Neuron (in vitro differentiated cells): ENCODE data around the gene ACACA.

ENCODE experiments used
- H2AFZ ChIP-seq: one replicate; pipeline ENCODE4 v1.6.1; 2013; ENCODE audit warnings: low read depth, mild to moderate bottlenecking, inconsistent platforms, low read length, moderate library complexity
- H3K27me3 ChIP-seq: one replicate; pipeline ENCODE4 v1.6.1; 2013; ENCODE audit warnings: low read length; ENCODE audit not compliant: insufficient read depth
- H3K36me3 ChIP-seq: one replicate; pipeline ENCODE4 v1.6.1; 2013; ENCODE audit warnings: low read length; ENCODE audit not compliant: insufficient read depth
- H3K4me1 ChIP-seq: one replicate; pipeline ENCODE4 v1.6.1; 2013; ENCODE audit warnings: low read length; ENCODE audit not compliant: insufficient read depth
- H3K4me3 ChIP-seq: 2 replicates; pipeline ENCODE4 v1.5.1; 2013; ENCODE audit warnings: mild to moderate bottlenecking, low read length, moderate library complexity
- H3K9me3 ChIP-seq: one replicate; pipeline ENCODE4 v1.6.1; 2013; ENCODE audit warnings: low read length

The ACACA gene

DNA sequence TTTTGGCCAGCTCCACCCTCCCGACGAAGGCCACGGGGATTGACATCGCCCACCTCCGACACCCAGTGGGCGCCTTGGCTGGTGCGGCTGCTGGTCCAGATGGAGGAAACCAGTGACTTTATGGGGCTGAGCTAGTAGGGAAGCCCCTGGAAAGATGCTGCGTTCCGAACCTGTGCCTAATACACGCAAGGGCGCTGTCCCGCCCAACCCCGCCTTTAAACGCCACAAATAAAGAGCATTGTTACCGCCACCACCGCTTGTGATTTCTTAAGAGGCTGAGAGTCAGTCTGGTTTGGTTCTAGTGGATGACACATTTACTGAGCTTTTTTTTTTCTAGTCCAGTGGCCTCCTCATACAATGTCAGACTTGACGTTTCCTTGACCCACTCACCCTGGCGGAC, 350.0 kb downstream of the ACACA start:
- Histone ChIP-seq H3K9me3 (no peaks in the 10 kb centered on the region), H3K27me3 (no peaks in the 10 kb centered on the region), H3K4me1 (peaks cover 4% of the 10 kb centered on the region), H2AFZ (no peak overlapping the region), H3K4me3 (no peak overlapping the region), H3K36me3 (peaks cover 7% of the 10 kb centered on the region)

DNA sequence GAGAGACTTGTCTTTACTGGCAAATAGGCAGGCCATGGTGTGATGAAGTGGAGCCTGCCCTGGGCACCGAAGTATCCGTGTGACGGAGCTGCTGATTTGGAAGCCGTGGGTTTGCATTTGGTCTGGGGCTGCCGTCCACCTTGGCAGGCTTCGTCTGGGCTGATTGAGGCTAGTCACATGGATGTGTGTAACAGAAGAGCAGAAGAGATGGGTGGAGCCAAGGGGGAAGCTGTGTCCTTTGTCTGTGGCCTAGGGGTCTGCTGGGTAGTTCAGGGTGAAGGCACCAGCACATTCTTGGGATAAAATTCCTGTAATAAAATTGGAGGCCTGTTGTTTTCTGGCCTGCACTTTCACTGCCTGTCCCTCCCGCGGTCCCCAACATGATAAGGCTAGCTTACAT, 351.7 kb downstream of the ACACA start:
- H3K4me3 ChIP-seq: no peak overlapping the region
- no peaks in the 10 kb centered on the region for H3K9me3 ChIP-seq
- H3K36me3 ChIP-seq: peaks cover 7% of the 10 kb centered on the region
- H3K27me3 ChIP-seq: no peaks in the 10 kb centered on the region
- no peak overlapping the region for H2AFZ ChIP-seq
- peaks cover 4% of the 10 kb centered on the region for H3K4me1 ChIP-seq

DNA sequence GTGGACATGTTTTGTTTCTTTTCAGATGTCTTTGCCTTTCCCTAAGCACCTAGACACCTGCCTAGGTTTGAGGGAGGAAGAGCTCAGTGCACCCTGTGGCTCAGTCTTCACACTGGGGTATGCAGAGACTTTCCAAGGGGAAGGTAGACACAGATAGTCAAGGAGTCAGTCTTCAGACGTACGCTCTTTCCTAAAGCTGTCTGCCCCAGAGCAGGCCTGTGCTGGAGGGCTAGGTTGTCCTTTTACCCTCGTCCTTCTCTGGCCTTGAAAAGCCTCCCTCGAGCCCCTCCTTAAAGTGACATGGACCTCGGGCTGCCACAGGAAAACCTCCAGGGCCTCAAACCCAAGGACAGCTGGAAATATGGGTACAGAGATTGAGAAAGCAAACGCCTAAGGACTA, 354.2 kb downstream of the ACACA start:
- no peaks in the 10 kb centered on the region for H3K9me3 ChIP-seq
- no peak overlapping the region for H3K4me3 ChIP-seq
- H3K36me3 ChIP-seq: peaks cover 7% of the 10 kb centered on the region
- no peak overlapping the region for H2AFZ ChIP-seq
- H3K27me3 ChIP-seq: no peaks in the 10 kb centered on the region
- peaks cover 5% of the 10 kb centered on the region for H3K4me1 ChIP-seq

DNA sequence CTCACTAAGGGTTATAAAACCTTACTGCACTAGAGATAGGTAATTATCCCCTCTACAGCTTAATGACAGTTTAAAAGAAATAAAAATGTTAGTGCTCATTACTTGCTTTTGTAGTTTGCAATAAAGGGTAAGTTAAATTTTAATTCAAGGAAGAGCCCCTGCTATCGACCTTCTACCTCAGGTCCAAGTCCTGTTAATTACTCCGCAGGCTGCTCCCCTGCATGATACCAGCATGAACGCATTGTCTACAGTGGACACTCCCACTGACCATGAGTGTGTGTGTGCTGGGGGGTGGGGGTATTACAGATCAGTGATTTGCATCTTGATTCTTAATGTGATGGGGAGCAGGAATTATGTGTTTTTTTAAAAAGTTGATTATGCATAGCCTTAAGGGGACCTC, 354.8 kb downstream of the ACACA start:
- Histone ChIP-seq H3K36me3 (peaks cover 5% of the 10 kb centered on the region), H3K4me1 (peaks cover 11% of the 10 kb centered on the region), H3K4me3 (no peak overlapping the region), H2AFZ (no peak overlapping the region), H3K9me3 (no peaks in the 10 kb centered on the region), H3K27me3 (no peaks in the 10 kb centered on the region)

DNA sequence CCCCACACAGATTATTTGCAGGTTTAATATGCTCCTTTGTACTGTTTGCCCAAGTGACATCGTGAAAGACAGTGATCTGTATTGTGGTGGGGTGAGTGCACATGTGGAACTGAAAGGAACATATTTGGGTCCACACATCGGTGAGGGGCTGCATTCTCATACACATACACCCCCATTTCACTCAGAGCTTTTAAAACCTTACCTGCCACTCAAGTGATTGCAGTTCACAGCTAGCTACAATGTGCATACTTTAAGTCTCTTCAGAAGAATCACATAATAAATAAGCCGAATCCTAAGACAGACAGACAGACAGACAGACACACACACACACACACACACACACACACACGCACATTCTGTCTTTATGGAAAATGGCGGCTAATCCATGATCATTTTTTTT, 355.3 kb downstream of the ACACA start:
- peaks cover 16% of the 10 kb centered on the region for H3K4me1 ChIP-seq
- peaks cover under 1% of the 10 kb centered on the region for H3K36me3 ChIP-seq
- no peaks in the 10 kb centered on the region for H3K27me3 ChIP-seq

DNA sequence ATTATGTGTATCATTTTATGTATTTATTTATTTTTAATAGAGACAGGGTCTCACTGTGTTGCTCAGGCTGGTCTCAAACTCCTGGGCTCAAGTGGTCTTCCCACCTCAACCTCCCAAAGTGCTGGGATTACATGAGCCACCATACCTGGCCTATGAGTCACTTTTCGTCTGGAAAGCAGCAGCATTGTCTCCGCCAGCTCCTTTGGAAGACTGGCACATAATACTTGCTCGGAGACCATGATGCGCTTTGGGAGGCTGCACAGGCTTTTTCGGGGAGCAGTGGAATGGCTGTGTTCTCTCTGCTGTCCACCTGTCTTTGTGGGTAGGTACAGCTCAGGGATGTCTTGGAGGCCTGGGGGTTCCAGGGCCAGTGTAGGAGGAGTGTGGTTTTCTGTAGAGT, 355.7 kb downstream of the ACACA start:
- Histone ChIP-seq H2AFZ (no peak overlapping the region), H3K9me3 (no peaks in the 10 kb centered on the region), H3K4me3 (no peak overlapping the region), H3K4me1 (peaks cover 20% of the 10 kb centered on the region), H3K27me3 (no peaks in the 10 kb centered on the region), H3K36me3 (no peaks in the 10 kb centered on the region)

More for the DNA sequence above, 355.3 kb downstream of the ACACA start:
- Histone ChIP-seq H3K4me3 (no peak overlapping the region), H3K9me3 (no peaks in the 10 kb centered on the region), H2AFZ (no peak overlapping the region)

DNA sequence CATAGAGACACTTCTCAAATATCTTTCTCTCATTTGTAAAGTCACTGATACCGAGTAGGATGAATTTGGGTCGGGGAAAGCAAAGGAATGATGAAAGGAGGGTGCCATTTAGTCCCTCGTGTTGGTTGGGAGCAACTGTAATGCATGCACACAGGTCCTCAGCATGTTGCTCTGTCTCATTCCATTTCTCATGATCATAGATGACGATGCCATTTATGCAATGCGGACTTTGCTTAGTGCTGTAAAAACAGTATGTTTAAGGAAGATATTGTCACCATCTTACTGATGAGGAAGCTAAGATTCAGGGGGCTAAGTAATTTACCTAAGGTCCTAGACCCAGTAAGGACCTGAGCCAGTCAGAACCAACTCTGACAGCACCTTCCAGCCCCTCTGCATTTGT, 357.8 kb downstream of the ACACA start:
- H3K4me3 ChIP-seq: no peak overlapping the region
- H3K27me3 ChIP-seq: no peaks in the 10 kb centered on the region
- no peaks in the 10 kb centered on the region for H3K9me3 ChIP-seq
- no peak overlapping the region for H2AFZ ChIP-seq
- peaks cover 36% of the 10 kb centered on the region for H3K4me1 ChIP-seq
- no peaks in the 10 kb centered on the region for H3K36me3 ChIP-seq

DNA sequence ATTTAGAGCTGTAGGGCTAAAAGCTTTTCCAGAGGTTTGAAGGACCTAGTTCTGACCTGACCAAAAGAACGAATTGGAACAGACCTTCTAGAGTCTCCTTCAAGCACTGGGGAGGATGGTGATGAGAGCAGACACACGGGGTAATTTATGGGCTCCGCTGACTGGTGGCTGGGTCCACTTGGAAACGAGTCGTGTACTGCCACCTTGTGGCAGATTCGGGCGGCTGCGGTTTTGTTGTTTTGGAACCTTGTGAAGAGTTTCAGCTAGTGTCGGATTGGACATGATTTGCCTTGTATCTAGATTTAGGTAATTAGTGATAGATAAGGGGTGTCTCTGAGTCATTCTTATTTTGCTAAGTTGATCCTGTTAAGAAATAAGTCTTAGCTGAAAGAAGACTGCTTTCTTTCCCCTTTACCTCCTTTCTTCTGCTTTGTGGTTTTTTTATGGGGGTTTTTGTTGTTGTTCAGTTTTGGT, 359.0 kb downstream of the ACACA start:
- Histone ChIP-seq H3K4me3 (no peak overlapping the region), H2AFZ (no peak overlapping the region), H3K4me1 (peaks cover 41% of the 10 kb centered on the region)

DNA sequence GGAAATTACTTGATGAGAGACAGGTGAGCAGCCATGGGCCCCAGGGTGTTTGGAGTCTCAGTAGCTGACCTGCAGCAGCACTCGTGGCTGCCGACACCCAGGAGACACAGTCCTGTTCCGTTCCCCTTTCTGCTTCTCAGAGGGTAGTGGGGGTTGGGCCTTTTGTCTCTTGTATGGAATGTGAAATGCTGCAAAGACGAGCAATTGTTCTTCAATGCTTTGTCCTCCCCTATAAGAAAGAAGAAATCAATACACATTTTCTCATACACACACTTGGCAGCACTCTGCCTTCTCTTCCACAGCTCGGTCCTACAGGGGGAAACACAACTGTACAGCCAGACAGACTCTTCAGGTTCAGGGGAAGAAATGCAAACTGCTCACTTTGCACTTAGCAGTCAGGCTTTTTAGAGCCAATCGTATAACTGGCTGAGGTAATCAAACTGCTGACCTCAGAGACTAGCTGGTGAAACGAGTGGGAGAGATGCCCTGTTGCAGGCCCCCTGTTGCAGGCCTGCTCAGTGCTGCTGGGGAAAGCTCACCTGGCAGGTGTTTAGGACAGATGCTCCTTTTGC, 361.2 kb downstream of the ACACA start:
- no peak overlapping the region for H2AFZ ChIP-seq

More for the DNA sequence above, 359.0 kb downstream of the ACACA start:
- H3K27me3 ChIP-seq: no peaks in the 10 kb centered on the region
- no peaks in the 10 kb centered on the region for H3K9me3 ChIP-seq
- no peaks in the 10 kb centered on the region for H3K36me3 ChIP-seq

DNA sequence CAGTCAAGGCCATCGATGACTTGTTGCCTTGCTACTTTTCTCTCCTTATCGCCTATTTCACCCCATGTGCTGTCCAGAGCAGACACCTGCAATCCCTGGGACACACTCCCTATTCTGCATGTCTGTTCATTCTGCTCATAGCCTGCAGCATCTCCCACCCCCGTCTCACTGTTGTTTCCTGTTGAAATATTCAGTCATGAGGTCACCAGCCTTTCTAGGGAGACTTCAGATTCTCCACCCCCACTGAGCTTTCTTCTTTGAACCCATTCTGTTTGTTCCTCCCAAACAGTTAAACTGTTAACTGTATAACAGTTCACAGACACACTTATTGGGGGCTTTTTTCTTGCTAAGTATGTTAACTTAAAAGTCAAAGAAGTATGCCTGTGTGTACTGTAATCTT, 363.4 kb downstream of the ACACA start:
- H3K27me3 ChIP-seq: no peaks in the 10 kb centered on the region
- H3K4me3 ChIP-seq: no peak overlapping the region
- no peak overlapping the region for H2AFZ ChIP-seq
- H3K36me3 ChIP-seq: no peaks in the 10 kb centered on the region
- H3K4me1 ChIP-seq: peaks cover 37% of the 10 kb centered on the region
- H3K9me3 ChIP-seq: no peaks in the 10 kb centered on the region

More for the DNA sequence above, 361.2 kb downstream of the ACACA start:
- no peaks in the 10 kb centered on the region for H3K36me3 ChIP-seq
- no peak overlapping the region for H3K4me3 ChIP-seq
- no peaks in the 10 kb centered on the region for H3K9me3 ChIP-seq
- H3K4me1 ChIP-seq: peaks cover 37% of the 10 kb centered on the region
- H3K27me3 ChIP-seq: no peaks in the 10 kb centered on the region

DNA sequence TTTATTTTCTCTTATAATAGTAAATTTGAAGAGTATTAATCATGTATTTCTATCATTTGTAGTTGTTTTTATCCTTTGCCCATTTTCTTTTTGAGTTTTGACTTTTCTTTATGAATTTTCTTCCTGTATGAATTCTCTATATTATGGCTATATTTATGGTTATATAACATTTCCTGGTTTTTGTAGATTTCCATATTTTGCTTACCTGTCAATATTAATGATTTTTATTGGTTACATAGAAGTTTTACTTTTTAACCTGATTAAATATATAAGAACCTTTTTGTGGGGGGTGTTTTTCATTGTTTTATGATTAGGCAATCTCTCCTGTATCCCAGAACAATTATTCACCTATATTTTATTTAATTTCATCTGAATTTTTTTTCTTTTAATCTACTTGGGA, 364.7 kb downstream of the ACACA start:
- Histone ChIP-seq H2AFZ (no peak overlapping the region), H3K36me3 (no peaks in the 10 kb centered on the region), H3K4me1 (peaks cover 31% of the 10 kb centered on the region), H3K27me3 (no peaks in the 10 kb centered on the region), H3K9me3 (no peaks in the 10 kb centered on the region), H3K4me3 (no peak overlapping the region)

DNA sequence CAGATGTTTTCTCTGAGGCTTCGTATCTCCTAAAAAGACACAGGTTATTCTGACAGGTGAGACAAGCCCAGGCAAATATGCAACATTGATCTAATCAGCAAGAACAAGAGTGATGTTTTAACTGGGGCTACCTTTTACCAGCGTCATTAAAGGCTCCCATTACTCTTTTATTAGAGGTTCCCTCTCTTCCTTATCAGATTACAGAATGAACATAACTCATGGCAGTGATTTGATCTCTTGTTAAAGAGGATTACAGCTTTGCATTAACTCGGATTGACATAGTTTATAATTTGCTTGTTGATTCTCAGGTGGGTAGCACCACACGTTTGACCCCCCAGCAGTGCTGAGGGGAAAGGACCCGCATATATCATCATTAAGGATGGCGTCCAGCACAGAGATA, 367.4 kb downstream of the ACACA start:
- Histone ChIP-seq H3K4me3 (no peak overlapping the region), H3K36me3 (no peaks in the 10 kb centered on the region), H3K9me3 (no peaks in the 10 kb centered on the region), H3K27me3 (no peaks in the 10 kb centered on the region), H3K4me1 (peaks cover 7% of the 10 kb centered on the region), H2AFZ (no peak overlapping the region)

DNA sequence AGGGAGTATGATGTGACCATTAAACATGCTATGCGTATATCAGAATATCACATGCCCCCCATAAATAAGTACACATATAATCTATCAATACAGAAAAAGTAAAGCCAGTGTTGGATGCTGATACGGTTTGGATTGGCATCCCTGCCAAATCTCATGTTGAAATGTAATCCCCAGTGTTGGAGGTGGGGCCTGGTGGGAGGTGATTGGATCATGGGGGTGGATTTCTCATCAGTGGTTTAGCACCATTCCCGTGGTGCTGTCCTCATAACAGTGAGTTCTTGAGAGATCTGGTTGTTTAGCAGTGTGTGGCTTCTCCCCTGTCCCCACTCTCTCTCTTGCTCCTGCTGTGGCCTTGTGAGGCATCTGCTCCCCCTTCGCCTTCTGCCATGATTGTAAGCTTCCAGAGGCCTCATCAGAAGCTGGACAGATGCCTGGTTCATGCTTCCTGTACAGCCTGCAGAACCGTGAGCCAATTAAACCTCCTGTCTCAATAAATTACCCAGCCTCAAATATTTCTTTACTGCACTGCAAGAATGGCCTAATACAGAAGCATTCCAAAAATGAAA, 369.0 kb downstream of the ACACA start:
- no peaks in the 10 kb centered on the region for H3K27me3 ChIP-seq
- H3K9me3 ChIP-seq: no peaks in the 10 kb centered on the region
- H3K4me1 ChIP-seq: no peaks in the 10 kb centered on the region
- H3K36me3 ChIP-seq: no peaks in the 10 kb centered on the region
- no peak overlapping the region for H3K4me3 ChIP-seq
- no peak overlapping the region for H2AFZ ChIP-seq
